Mucosa of descending colon (tissue), 3 donors: Measurements from ENCODE around the gene AP1G2. TPM values are rescaled to one million over a fixed set of nuclear protein-coding genes. Genes with fewer than 3 reads are reported as not detected.

Experiments
- ATAC-seq: fragments of 200-7000 bp; cut with Tn5 transposase; one replicate; pipeline ENCODE4 v1.9.1; 2020; ENCODE audit warnings: mild to moderate bottlenecking, moderate library complexity
- DNase-seq, 3 donors: peaks; one replicate each; pipeline ENCODE4 v3.0.0-alpha.2; 2020
- H3K36me3 ChIP-seq: fragments of 200-600 bp; one replicate; pipeline ENCODE4 v1.8.0; 2021; ENCODE audit warnings: low read depth, mild to moderate bottlenecking
- H3K4me1 ChIP-seq: fragments of 200-600 bp; one replicate; pipeline ENCODE4 v1.8.0; 2021; ENCODE audit warnings: low read depth, mild to moderate bottlenecking
- H3K4me3 ChIP-seq: fragments of 200-600 bp; one replicate; pipeline ENCODE4 v1.8.0; 2021; ENCODE audit warnings: mild to moderate bottlenecking
- H3K9me3 ChIP-seq: fragments of 200-600 bp; one replicate; pipeline ENCODE4 v1.8.0; 2021; ENCODE audit warnings: mild to moderate bottlenecking
- CTCF ChIP-seq: fragments of 200-600 bp; IDR thresholded peaks from one replicate; pipeline ENCODE4 v1.8.0; 2022; ENCODE audit warnings: antibody characterized with exemption, mild to moderate bottlenecking
- intact Hi-C, 2 donors: fragments of 100-400 bp; cut with DNase I in 1 of 2; cut with micrococcal nuclease in 1 of 2; formaldehyde crosslinking; loops; one replicate each; pipeline versions ENCODE4 v1.11.0 to v1.11.1; 2022; cut with DNase I, micrococcal nuclease
- total RNA-seq, 3 donors: library from RNA; stranded (reverse); fragmentation: NEBNext Ultra II Directional in 2 of 3; extraction: Animal tissue kit (Norgen Biotek cat#: 25700) in 2 of 3; gene quantifications; one replicate each; pipeline versions ENCODE4 v1.2.1 to v1.2.4, GENCODE V29; 2021 to 2023
- donor health status: DM: no; HTN: no; CAD: no; lungs with moderate emphysema.
- donor health status: DM: no; HTN: no; CAD: no.
- donor health status: DM: no; HTN: yes; CAD: no.

The AP1G2 gene
- total RNA-seq, 3 donors from 2014 or later: 95.4 to 271 (median 122) TPM

GRCh38 chr14:23562822-23563472 lies 4.6 kb downstream of the AP1G2 start:
- H3K4me3 ChIP-seq: no peak overlapping the region
- H3K9me3 ChIP-seq: no peaks in the 10 kb centered on the region
- peaks cover 4% of the 10 kb centered on the region for H3K36me3 ChIP-seq
- peak; percentile 80 for TF ChIP-seq CTCF
- ATAC-seq (peak; percentile 29), DNase-seq (peak in 1 of 3 donors; percentile 56)
- H3K4me1 ChIP-seq: no peaks in the 10 kb centered on the region
- intact Hi-C loops: loop anchor here (5.0 kb wide), 1 partner anchor 86 kb away; no protein-coding TSS in a partner anchor

- TF ChIP-seq CTCF: no peak
- no peak for ATAC-seq
- no peak overlapping the region for H3K4me3 ChIP-seq
- intact Hi-C loops: loop anchor here (5.0 kb wide), 1 partner anchor 85 kb away; no protein-coding TSS in a partner anchor
- no peak for DNase-seq
- H3K9me3 ChIP-seq: no peaks in the 10 kb centered on the region
- H3K4me1 ChIP-seq: peaks cover 8% of the 10 kb centered on the region
- H3K36me3 ChIP-seq: peaks cover 4% of the 10 kb centered on the region
Observed at GRCh38 chr14:23561873-23562821, 5.4 kb downstream of the AP1G2 start.

GRCh38 chr14:23561259-23561658 lies 6.3 kb downstream of the AP1G2 start:
- no peaks in the 10 kb centered on the region for H3K9me3 ChIP-seq
- intact Hi-C loops: loop anchor here (5.0 kb wide), 1 partner anchor 84 kb away; no protein-coding TSS in a partner anchor
- H3K36me3 ChIP-seq: peaks cover 4% of the 10 kb centered on the region
- ATAC-seq (no peak), DNase-seq (no peak)
- no peak for TF ChIP-seq CTCF
- H3K4me1 ChIP-seq: peaks cover 15% of the 10 kb centered on the region
- H3K4me3 ChIP-seq: no peak overlapping the region

GRCh38 chr14:23559926-23560520 lies 7.6 kb downstream of the AP1G2 start:
- peaks cover 20% of the 10 kb centered on the region for H3K4me1 ChIP-seq
- DNase-seq (no peak), ATAC-seq (no peak)
- no peak overlapping the region for H3K4me3 ChIP-seq
- H3K36me3 ChIP-seq: peaks cover 4% of the 10 kb centered on the region
- intact Hi-C loops: loop anchor here (5.0 kb wide), 1 partner anchor 83 kb away; no protein-coding TSS in a partner anchor
- H3K9me3 ChIP-seq: no peaks in the 10 kb centered on the region
- TF ChIP-seq CTCF: no peak

- intact Hi-C loops: no loop called here
Observed at GRCh38 chr14:23559010-23559925, 8.3 kb downstream of the AP1G2 start.

More at GRCh38 chr14:23559010-23559925, 8.3 kb downstream of the AP1G2 start:
- peaks cover 4% of the 10 kb centered on the region for H3K36me3 ChIP-seq
- ATAC-seq (no peak), DNase-seq (peak in 2 of 3 donors; percentile 56 to 65)
- no peak overlapping the region for H3K4me3 ChIP-seq
- no peaks in the 10 kb centered on the region for H3K9me3 ChIP-seq
- peaks cover 20% of the 10 kb centered on the region for H3K4me1 ChIP-seq
- peak; percentile 88 for TF ChIP-seq CTCF
